PC-9 (cell line): ENCODE measurements around the gene CDK6. TPM values are rescaled to one million over a fixed set of nuclear protein-coding genes. Genes with fewer than 3 reads are reported as not detected.

ENCODE experiments used
- BruUV-seq: library from RNA; stranded (reverse); fragments of 400-500 nt; replicated peaks from 2 replicates; lab custom pipeline; 2021; lab: Mats Ljungman, UMichigan
- CTCF ChIA-PET: fragments of 300-600 bp; sonication (Branson Sonifier 250); formaldehyde crosslinking; loops from one replicate; lab custom pipeline; 2022; ENCODE audit warnings: antibody characterized with exemption; lab: Charles Lee
- POLR2A ChIA-PET: fragments of 300-600 bp; sonication (Branson Sonifier 250); formaldehyde crosslinking; loops from one replicate; lab custom pipeline; 2022; ENCODE audit warnings: antibody characterized with exemption; ENCODE audit not compliant: unreplicated experiment; lab: Charles Lee
- DNase-seq, 2 experiments: peaks; one replicate each; pipeline versions ENCODE4 v3.0.0 to v3.0.0-alpha.2; 2015 to 2022; ENCODE audit warnings: mixed read lengths in 1 of 2
- H2AFZ ChIP-seq: fragments of 200-600 bp; sonication (generic); 2 replicates; pipeline ENCODE4 v1.8.1; 2017; ENCODE audit warnings: antibody characterized with exemption
- H3F3A ChIP-seq: fragments of 200-600 bp; sonication (generic); 2 replicates; pipeline ENCODE4 v1.8.1; 2017; ENCODE audit warnings: antibody characterized with exemption, mild to moderate bottlenecking, low read depth; ENCODE audit not compliant: insufficient read depth
- H3K27ac ChIP-seq: fragments of 200-600 bp; sonication (generic); 2 replicates; pipeline ENCODE4 v1.6.1; 2016; ENCODE audit warnings: mixed run types
- H3K27me3 ChIP-seq: fragments of 200-600 bp; sonication (generic); 2 replicates; pipeline ENCODE4 v1.6.1; 2016; ENCODE audit warnings: low read depth, mixed run types; ENCODE audit not compliant: insufficient read depth
- H3K36me3 ChIP-seq: fragments of 200-600 bp; sonication (generic); 2 replicates; pipeline ENCODE4 v1.6.1; 2016; ENCODE audit warnings: low read depth, mixed run types
- H3K4me1 ChIP-seq: fragments of 200-600 bp; sonication (generic); replicated peaks from 2 replicates; pipeline ENCODE4 v1.6.1; 2016; ENCODE audit warnings: mixed run types; ENCODE audit not compliant: insufficient read depth
- H3K4me2 ChIP-seq: fragments of 200-600 bp; sonication (generic); 2 replicates; pipeline ENCODE4 v1.6.1; 2017; ENCODE audit warnings: mixed run types
- H3K4me3 ChIP-seq: fragments of 200-600 bp; sonication (generic); 2 replicates; pipeline ENCODE4 v1.6.1; 2016; ENCODE audit warnings: mixed run types
- H3K79me2 ChIP-seq: fragments of 200-600 bp; sonication (generic); 2 replicates; pipeline ENCODE4 v1.6.1; 2017; ENCODE audit warnings: low read depth, mixed run types
- H3K9me2 ChIP-seq: fragments of 200-600 bp; sonication (generic); 2 replicates; pipeline ENCODE4 v1.8.1; 2017; ENCODE audit warnings: mild to moderate bottlenecking; ENCODE audit not compliant: insufficient read depth
- H3K9me3 ChIP-seq: fragments of 200-600 bp; sonication (generic); 2 replicates; pipeline ENCODE4 v1.8.1; 2016; ENCODE audit warnings: low read depth; ENCODE audit not compliant: insufficient read depth
- H4K20me1 ChIP-seq: fragments of 200-600 bp; sonication (generic); 2 replicates; pipeline ENCODE4 v1.8.1; 2017; ENCODE audit not compliant: insufficient read depth
- EZH2 ChIP-seq: fragments of 200-600 bp; sonication (generic); IDR thresholded peaks from 2 replicates; pipeline ENCODE4 v1.8.0; 2017; ENCODE audit warnings: antibody characterized with exemption, low read depth
- intact Hi-C: fragments of 100-400 bp; cut with micrococcal nuclease; formaldehyde crosslinking; loops from one replicate; pipeline ENCODE4 v1.10.0; 2022; ENCODE audit not compliant: unreplicated experiment
- total RNA-seq: library from RNA; stranded (reverse); gene quantifications from 2 replicates; pipeline ENCODE4 v1.2.3, GENCODE V29; 2021
- TF ChIP-seq, protein P1 (sequence below): fragments of 200-600 bp; sonication (generic); conservative IDR thresholded peaks from 2 replicates; pipeline ENCODE4 v1.6.1; 2017; ENCODE audit warnings: mixed run types, antibody characterized with exemption, mild to moderate bottlenecking, moderate library complexity

CDK6 gene
- total RNA-seq, 1 experiment from 2014 or later = 49.5 TPM

GRCh38 chr7:92656121-92656520 is 180.3 kb downstream of the CDK6 start:
- peaks cover 12% of the 10 kb centered on the region; the same call in 1 of the 2 replicates for H3F3A ChIP-seq
- no peak for DNase-seq
- H3K4me1 ChIP-seq = peaks cover 18% of the 10 kb centered on the region
- 0 out of 2 replicates have a peak, but pooled peaks cover 2% of the 10 kb centered on the region for H3K79me2 ChIP-seq
- H4K20me1 ChIP-seq = 0 out of 2 replicates have a peak, but pooled peaks cover 4% of the 10 kb centered on the region
- 0 out of 2 replicates have a peak, but pooled peaks cover 5% of the 10 kb centered on the region for H3K36me3 ChIP-seq
- ChIA-PET POLR2A (no interaction called here), CTCF (interaction anchor here (0.6 kb wide), 1 partner anchor 167 kb away, joined by 11 read pairs; no protein-coding TSS in a partner anchor)
- H3K4me2 ChIP-seq = no peak overlapping the region
- H3K27me3 ChIP-seq = no peaks in the 10 kb centered on the region
- no peak overlapping the region for H3K4me3 ChIP-seq
- no peaks in the 10 kb centered on the region for H3K9me2 ChIP-seq
- TF ChIP-seq, protein P1, sequence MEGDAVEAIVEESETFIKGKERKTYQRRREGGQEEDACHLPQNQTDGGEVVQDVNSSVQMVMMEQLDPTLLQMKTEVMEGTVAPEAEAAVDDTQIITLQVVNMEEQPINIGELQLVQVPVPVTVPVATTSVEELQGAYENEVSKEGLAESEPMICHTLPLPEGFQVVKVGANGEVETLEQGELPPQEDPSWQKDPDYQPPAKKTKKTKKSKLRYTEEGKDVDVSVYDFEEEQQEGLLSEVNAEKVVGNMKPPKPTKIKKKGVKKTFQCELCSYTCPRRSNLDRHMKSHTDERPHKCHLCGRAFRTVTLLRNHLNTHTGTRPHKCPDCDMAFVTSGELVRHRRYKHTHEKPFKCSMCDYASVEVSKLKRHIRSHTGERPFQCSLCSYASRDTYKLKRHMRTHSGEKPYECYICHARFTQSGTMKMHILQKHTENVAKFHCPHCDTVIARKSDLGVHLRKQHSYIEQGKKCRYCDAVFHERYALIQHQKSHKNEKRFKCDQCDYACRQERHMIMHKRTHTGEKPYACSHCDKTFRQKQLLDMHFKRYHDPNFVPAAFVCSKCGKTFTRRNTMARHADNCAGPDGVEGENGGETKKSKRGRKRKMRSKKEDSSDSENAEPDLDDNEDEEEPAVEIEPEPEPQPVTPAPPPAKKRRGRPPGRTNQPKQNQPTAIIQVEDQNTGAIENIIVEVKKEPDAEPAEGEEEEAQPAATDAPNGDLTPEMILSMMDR = no peak
- TF ChIP-seq EZH2 = no peak
- intact Hi-C loops = no loop called here
- no TSS peak for BruUV-seq
- no peak overlapping the region for H2AFZ ChIP-seq
- no peaks in the 10 kb centered on the region for H3K9me3 ChIP-seq
- no peak overlapping the region for H3K27ac ChIP-seq

DNA sequence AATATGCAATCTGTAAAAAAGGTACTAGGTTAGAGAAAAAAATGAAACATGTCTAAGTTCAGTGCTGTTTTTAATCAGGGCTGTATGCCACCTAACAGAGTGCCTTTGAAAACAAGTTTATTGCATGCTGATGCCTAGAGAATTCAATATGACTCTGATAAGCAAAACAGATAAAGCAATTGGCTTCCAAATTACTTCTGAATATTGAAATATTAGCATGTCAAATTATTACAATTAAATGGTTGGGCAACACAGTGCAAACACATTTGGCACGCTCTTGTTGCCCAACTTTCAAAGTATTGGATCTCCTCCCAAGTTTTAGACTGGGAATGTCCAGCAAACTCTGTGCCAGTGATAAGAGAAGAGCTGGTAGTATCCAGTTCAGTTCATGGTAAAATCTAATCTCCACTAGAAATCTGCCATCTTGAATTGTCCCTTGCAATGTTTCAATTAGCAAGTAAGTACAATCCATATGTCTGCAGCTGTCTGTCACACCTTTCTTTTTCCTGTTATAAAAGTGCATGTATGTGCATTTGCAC is 181.0 kb downstream of the CDK6 start:
- ChIA-PET POLR2A (interaction anchor here (0.6 kb wide), 1 partner anchor 272 kb away, joined by 4 read pairs; no protein-coding TSS in a partner anchor), CTCF (interaction anchor here (0.6 kb wide), 1 partner anchor 22 kb away, joined by 7 read pairs; no protein-coding TSS in a partner anchor)
- Histone ChIP-seq H2AFZ (no peak overlapping the region), H3K36me3 (0 out of 2 replicates have a peak, but pooled peaks cover 5% of the 10 kb centered on the region), H4K20me1 (0 out of 2 replicates have a peak, but pooled peaks cover 4% of the 10 kb centered on the region), H3K79me2 (0 out of 2 replicates have a peak, but pooled peaks cover 3% of the 10 kb centered on the region), H3K4me2 (no peak overlapping the region), H3F3A (peaks cover 12% of the 10 kb centered on the region; the same call in 1 of the 2 replicates), H3K27ac (no peak overlapping the region), H3K27me3 (no peaks in the 10 kb centered on the region), H3K9me3 (no peaks in the 10 kb centered on the region), H3K4me1 (peaks cover 18% of the 10 kb centered on the region), H3K4me3 (no peak overlapping the region), H3K9me2 (no peaks in the 10 kb centered on the region)
- TF ChIP-seq, protein P1 = no peak
- TF ChIP-seq EZH2 = no peak
- intact Hi-C loops = no loop called here
- no TSS peak for BruUV-seq
- no peak for DNase-seq

GRCh38 chr7:92653136-92653535 is 183.2 kb downstream of the CDK6 start:
- Histone ChIP-seq H3F3A (peaks cover 12% of the 10 kb centered on the region; the same call in 1 of the 2 replicates), H2AFZ (no peak overlapping the region), H3K4me1 (peaks cover 18% of the 10 kb centered on the region), H3K4me3 (no peak overlapping the region), H4K20me1 (0 out of 2 replicates have a peak, but pooled peaks cover 4% of the 10 kb centered on the region), H3K27ac (peak overlapping the region; percentile 28), H3K36me3 (no peaks in the 10 kb centered on the region), H3K79me2 (0 out of 2 replicates have a peak, but pooled peaks cover 3% of the 10 kb centered on the region), H3K9me3 (no peaks in the 10 kb centered on the region), H3K9me2 (no peaks in the 10 kb centered on the region), H3K27me3 (no peaks in the 10 kb centered on the region), H3K4me2 (peak overlapping the region; percentile 45; the same call in 1 of the 2 replicates)
- TF ChIP-seq, protein P1 = no peak
- TF ChIP-seq EZH2 = no peak
- POLR2A ChIA-PET = no interaction called here
- intact Hi-C loops = no loop called here
- no peak for DNase-seq
- no TSS peak for BruUV-seq
- CTCF ChIA-PET = no interaction called here
